GM12878 (cell line): ENCODE measurements around the gene DPEP1. TPM values are rescaled to one million over a fixed set of nuclear protein-coding genes. Genes with fewer than 3 reads are reported as not detected.

Experiments used
- ATAC-seq: fragments of 200-7000 bp; cut with Tn5 transposase; 3 replicates; pipeline ENCODE4 v1.9.1; 2020; ENCODE audit warnings: mild to moderate bottlenecking, moderate library complexity
- BruUV-seq: library from RNA; stranded (reverse); fragments of 400-500 nt; replicated peaks from 2 replicates; lab custom pipeline; 2021; lab: Mats Ljungman, UMichigan
- CTCF ChIA-PET: fragments of 300-600 bp; sonication (Branson Sonifier 250); formaldehyde crosslinking; extraction: SDS; loops from one replicate; lab custom pipeline; 2021; ENCODE audit warnings: inconsistent platforms; lab: Yijun Ruan, JAX
- POLR2A ChIA-PET: fragments of 350-600 bp; formaldehyde crosslinking; extraction: SDS; loops from one replicate; lab custom pipeline; 2021; ENCODE audit warnings: inconsistent platforms; lab: Charles Lee
- RAD21 ChIA-PET: fragments of 300-600 bp; sonication (Branson Sonifier 250); formaldehyde crosslinking; loops from one replicate; lab custom pipeline; 2023; ENCODE audit warnings: antibody characterized with exemption; ENCODE audit not compliant: unreplicated experiment; lab: Charles Lee
- SMC1A ChIA-PET: fragments of 300-600 bp; sonication (Branson Sonifier 250); formaldehyde crosslinking; loops from one replicate; lab custom pipeline; 2023; ENCODE audit not compliant: unreplicated experiment, uncharacterized antibody; lab: Charles Lee
- DNase-seq: peaks from one replicate; pipeline ENCODE4 v3.0.0-alpha.2; 2011; ENCODE audit warnings: low read depth, low spot score
- FAIRE-seq: peaks from 3 replicates; lab custom pipeline; 2011; peaks lifted over from hg19 to GRCh38; lab: Jason Lieb, UNC
- H2AFZ ChIP-seq: 2 replicates; pipeline ENCODE4 v1.6.0; 2011; ENCODE audit warnings: low read depth, low read length, control low read depth; ENCODE audit not compliant: control insufficient read depth
- H3K27ac ChIP-seq: 2 replicates; pipeline ENCODE4 v1.5.1; 2011; ENCODE audit warnings: control low read depth; ENCODE audit not compliant: control insufficient read depth, insufficient read depth
- H3K27me3 ChIP-seq, 2 experiments: replicated peaks in 1 of 2; 2 replicates each; pipeline versions ENCODE4 v1.6.0 to v1.6.1; 2011; ENCODE audit warnings: low read length in 1 of 2; ENCODE audit not compliant: control insufficient read depth in 2 of 2, insufficient read depth in 2 of 2
- H3K36me3 ChIP-seq, 2 experiments: 2 replicates each; pipeline ENCODE4 v1.5.1; 2011; ENCODE audit warnings: low read length in 1 of 2; ENCODE audit not compliant: control insufficient read depth in 2 of 2, insufficient read depth in 2 of 2
- H3K4me1 ChIP-seq: 2 replicates; pipeline ENCODE4 v1.6.1; 2011; ENCODE audit warnings: mild to moderate bottlenecking, low read length, moderate library complexity, mixed read lengths; ENCODE audit not compliant: control insufficient read depth, insufficient read depth
- H3K4me2 ChIP-seq: 2 replicates; pipeline ENCODE4 v1.6.0; 2011; ENCODE audit warnings: control low read depth; ENCODE audit not compliant: control insufficient read depth, insufficient read depth
- H3K4me3 ChIP-seq: fragments of 200-600 bp; sonication (generic); 2 replicates; pipeline ENCODE4 v1.5.1; 2016
- H3K79me2 ChIP-seq: 2 replicates; pipeline ENCODE4 v1.6.0; 2011; ENCODE audit warnings: low read length; ENCODE audit not compliant: control insufficient read depth, insufficient read depth
- H3K9ac ChIP-seq: 2 replicates; pipeline ENCODE4 v1.8.0; 2011; ENCODE audit warnings: low read length, control low read depth, mixed read lengths; ENCODE audit not compliant: control insufficient read depth, insufficient read depth
- H3K9me3 ChIP-seq: replicated peaks from 3 replicates; pipeline ENCODE4 v1.5.1; 2011; ENCODE audit warnings: mild to moderate bottlenecking, low read length; ENCODE audit not compliant: control insufficient read depth, insufficient read depth
- H4K20me1 ChIP-seq: 2 replicates; pipeline ENCODE4 v1.6.0; 2011; ENCODE audit not compliant: control insufficient read depth, insufficient read depth
- CBX5 ChIP-seq: sonication (generic); IDR thresholded peaks from 2 replicates; pipeline ENCODE4 v1.6.1; 2016; ENCODE audit warnings: low read depth, moderate library complexity, mild to moderate bottlenecking, inconsistent platforms
- CREB1 ChIP-seq: IDR thresholded peaks from 2 replicates; pipeline ENCODE4 v1.6.1; 2012; ENCODE audit warnings: low read depth, mild to moderate bottlenecking, inconsistent platforms
- FOS ChIP-seq: IDR thresholded peaks from 3 replicates; pipeline ENCODE4 v1.6.1; 2011; ENCODE audit warnings: borderline replicate concordance; ENCODE audit not compliant: insufficient read length; ENCODE audit errors: extremely low read depth
- GATAD2B ChIP-seq: fragments of 450-650 bp; conservative IDR thresholded peaks from 2 replicates; pipeline ENCODE4 v1.6.1; 2017; ENCODE audit warnings: low read depth, mild to moderate bottlenecking, moderate library complexity
- KAT2A ChIP-seq: conservative IDR thresholded peaks from 2 replicates; pipeline ENCODE4 v1.6.1; 2011; ENCODE audit warnings: low read depth, low read length; ENCODE audit not compliant: control insufficient read depth
- NFIC ChIP-seq: IDR thresholded peaks from 2 replicates; pipeline ENCODE4 v1.6.1; 2012; ENCODE audit warnings: low read depth, mild to moderate bottlenecking, inconsistent platforms, low read length, moderate library complexity
- SP1 ChIP-seq: IDR thresholded peaks from one replicate; pipeline ENCODE4 v1.6.1; 2011; ENCODE audit warnings: low read depth, low read length
- TARDBP ChIP-seq: IDR thresholded peaks from 2 replicates; pipeline ENCODE4 v1.6.1; 2016; ENCODE audit warnings: borderline replicate concordance
- TCF12 ChIP-seq: IDR thresholded peaks from 2 replicates; pipeline ENCODE4 v1.6.1; 2011; ENCODE audit warnings: low read depth, mild to moderate bottlenecking, low read length
- TCF7 ChIP-seq: IDR thresholded peaks from 2 replicates; pipeline ENCODE4 v1.6.1; 2014; ENCODE audit warnings: antibody characterized with exemption, borderline replicate concordance
- ZNF274 ChIP-seq: IDR thresholded peaks from one replicate; pipeline ENCODE4 v1.8.0; 2011; ENCODE audit not compliant: insufficient read length, insufficient read depth
- WGBS: methylation state at CpG from one replicate; pipeline ENCODE4 v1.1.6; 2016; ENCODE audit warnings: low lambda C conversion rate; ENCODE audit not compliant: insufficient replicate concordance, insufficient coverage; ENCODE audit errors: missing lambda C conversion rate; 5-methylcytosine and 5-hydroxymethylcytosine counted together
- in situ Hi-C: fragments of 300-500 bp; cut with MboI; formaldehyde crosslinking; loops from 9 replicates; pipeline ENCODE4 v1.14.3; 2018; ENCODE audit warnings: mixed read lengths
- intact Hi-C: fragments of 100-400 bp; cut with micrococcal nuclease; formaldehyde crosslinking; loops from one replicate; pipeline ENCODE4 v1.14.2; 2022; ENCODE audit not compliant: unreplicated experiment
- polyA plus RNA-seq, 11 experiments: library from polyadenylated mRNA; depleted of rRNA in 4 of 11; unstranded in 6 of 11; stranded (reverse) in 5 of 11; fragments of >200 nt; fragmentation: Nextera tagmentation in 4 of 11; fragmentation: Illumina TruSeq in 1 of 11; extraction: Ambion mirVana in 4 of 11; extraction: Trizol in 1 of 11; gene quantifications; 1 replicate in 1 of 11; 2 replicates in 10 of 11; pipeline versions ENCODE4 v1.2.1 to v1.2.3, GENCODE V29; 2011 to 2016; ENCODE audit warnings: inconsistent platforms in 2 of 11, missing spikeins in 2 of 11, low read depth in 1 of 11
- total RNA-seq, 4 experiments: library from RNA; depleted of rRNA in 3 of 4; stranded (reverse); fragments of >200 nt in 3 of 4; fragmentation: Illumina TruSeq in 1 of 4; extraction: Trizol in 1 of 4; gene quantifications; 2 replicates each; pipeline versions ENCODE4 v1.2.1 to v1.2.3, GENCODE V29; 2013 to 2021
- TF ChIP-seq, protein P1 (sequence below): fragments of 450-650 bp; IDR thresholded peaks from 2 replicates; pipeline ENCODE4 v1.6.1; 2016; ENCODE audit warnings: mild to moderate bottlenecking, moderate library complexity, borderline replicate concordance
- TF ChIP-seq, protein P2 (sequence below): fragments of 450-650 bp; conservative IDR thresholded peaks from 2 replicates; pipeline ENCODE4 v1.6.1; 2017; ENCODE audit warnings: mild to moderate bottlenecking, moderate library complexity
- TF ChIP-seq, protein P3 (sequence below): IDR thresholded peaks from 2 replicates; pipeline ENCODE4 v1.6.1; 2012; ENCODE audit warnings: low read length, inconsistent platforms
- TF ChIP-seq, protein P4 (sequence below), 3 experiments: IDR thresholded peaks in 2 of 3; conservative IDR thresholded peaks in 1 of 3; 2 replicates each; pipeline ENCODE4 v1.5.1; 2011; ENCODE audit warnings: low read depth in 3 of 3, low read length in 3 of 3, mild to moderate bottlenecking in 3 of 3, control low read depth in 2 of 3, moderate library complexity in 2 of 3, inconsistent platforms in 1 of 3, mixed read lengths in 1 of 3; ENCODE audit not compliant: control insufficient read depth in 2 of 3, insufficient read depth in 1 of 3; ENCODE audit errors: extremely low read depth in 1 of 3

DPEP1 gene
- total and polyA plus RNA-seq, 10 of the 15 experiments (the other 5 are each of a cell fraction or from before 2014, with no cell fraction given) = not detected

DNA sequence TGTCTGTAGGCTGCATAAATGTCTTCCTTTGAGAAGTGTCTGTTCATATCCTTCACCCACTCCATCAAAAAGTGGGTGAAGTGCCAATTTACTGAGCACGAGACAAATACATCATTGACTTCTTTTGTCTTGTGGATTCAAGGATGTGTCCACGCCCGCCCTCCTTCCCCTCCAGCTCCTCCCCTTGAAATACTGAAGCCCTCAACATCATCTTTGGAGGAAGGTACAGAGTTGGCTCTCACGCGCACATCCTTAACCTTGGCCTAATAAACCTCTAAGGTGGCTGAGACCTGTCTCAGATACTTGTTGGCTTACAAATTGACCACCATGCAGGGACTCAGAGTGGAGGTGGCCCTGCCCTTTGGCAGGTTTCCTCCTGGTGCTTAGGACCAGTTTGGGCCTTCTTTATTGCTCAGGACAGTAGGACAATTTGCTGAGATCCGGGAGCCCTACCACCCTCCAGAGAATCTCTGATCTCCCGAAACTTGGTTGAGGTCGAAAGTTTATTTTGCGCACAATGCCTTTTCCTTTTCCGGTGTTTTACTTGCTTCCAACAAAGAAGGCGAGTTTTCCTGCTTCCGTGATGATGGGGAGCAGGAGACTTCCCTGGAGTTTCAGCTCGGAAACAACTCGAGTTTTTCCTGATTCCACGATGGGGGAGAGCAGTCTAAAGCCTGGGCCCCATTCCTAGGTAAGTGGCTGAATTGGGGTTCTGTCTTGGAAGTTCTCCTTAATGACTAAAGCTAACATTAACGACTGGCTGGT lies 58.9 kb downstream of the DPEP1 start:
- intact Hi-C loops = no loop called here
- H3K4me2 ChIP-seq = no peak overlapping the region
- peak; percentile 27 for FAIRE-seq
- WGBS = 88% methylated on average over 16 of the region's 16 CpGs
- TF ChIP-seq TCF12 (no peak), TARDBP (no peak), CBX5 (no peak), CREB1 (no peak), TCF7 (no peak), ZNF274 (no peak), GATAD2B (no peak), KAT2A (no peak), SP1 (no peak), NFIC (no peak), FOS (no peak)
- TF ChIP-seq, protein P1, sequence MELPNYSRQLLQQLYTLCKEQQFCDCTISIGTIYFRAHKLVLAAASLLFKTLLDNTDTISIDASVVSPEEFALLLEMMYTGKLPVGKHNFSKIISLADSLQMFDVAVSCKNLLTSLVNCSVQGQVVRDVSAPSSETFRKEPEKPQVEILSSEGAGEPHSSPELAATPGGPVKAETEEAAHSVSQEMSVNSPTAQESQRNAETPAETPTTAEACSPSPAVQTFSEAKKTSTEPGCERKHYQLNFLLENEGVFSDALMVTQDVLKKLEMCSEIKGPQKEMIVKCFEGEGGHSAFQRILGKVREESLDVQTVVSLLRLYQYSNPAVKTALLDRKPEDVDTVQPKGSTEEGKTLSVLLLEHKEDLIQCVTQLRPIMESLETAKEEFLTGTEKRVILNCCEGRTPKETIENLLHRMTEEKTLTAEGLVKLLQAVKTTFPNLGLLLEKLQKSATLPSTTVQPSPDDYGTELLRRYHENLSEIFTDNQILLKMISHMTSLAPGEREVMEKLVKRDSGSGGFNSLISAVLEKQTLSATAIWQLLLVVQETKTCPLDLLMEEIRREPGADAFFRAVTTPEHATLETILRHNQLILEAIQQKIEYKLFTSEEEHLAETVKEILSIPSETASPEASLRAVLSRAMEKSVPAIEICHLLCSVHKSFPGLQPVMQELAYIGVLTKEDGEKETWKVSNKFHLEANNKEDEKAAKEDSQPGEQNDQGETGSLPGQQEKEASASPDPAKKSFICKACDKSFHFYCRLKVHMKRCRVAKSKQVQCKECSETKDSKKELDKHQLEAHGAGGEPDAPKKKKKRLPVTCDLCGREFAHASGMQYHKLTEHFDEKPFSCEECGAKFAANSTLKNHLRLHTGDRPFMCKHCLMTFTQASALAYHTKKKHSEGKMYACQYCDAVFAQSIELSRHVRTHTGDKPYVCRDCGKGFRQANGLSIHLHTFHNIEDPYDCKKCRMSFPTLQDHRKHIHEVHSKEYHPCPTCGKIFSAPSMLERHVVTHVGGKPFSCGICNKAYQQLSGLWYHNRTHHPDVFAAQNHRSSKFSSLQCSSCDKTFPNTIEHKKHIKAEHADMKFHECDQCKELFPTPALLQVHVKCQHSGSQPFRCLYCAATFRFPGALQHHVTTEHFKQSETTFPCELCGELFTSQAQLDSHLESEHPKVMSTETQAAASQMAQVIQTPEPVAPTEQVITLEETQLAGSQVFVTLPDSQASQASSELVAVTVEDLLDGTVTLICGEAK = no peak
- TF ChIP-seq, protein P2, sequence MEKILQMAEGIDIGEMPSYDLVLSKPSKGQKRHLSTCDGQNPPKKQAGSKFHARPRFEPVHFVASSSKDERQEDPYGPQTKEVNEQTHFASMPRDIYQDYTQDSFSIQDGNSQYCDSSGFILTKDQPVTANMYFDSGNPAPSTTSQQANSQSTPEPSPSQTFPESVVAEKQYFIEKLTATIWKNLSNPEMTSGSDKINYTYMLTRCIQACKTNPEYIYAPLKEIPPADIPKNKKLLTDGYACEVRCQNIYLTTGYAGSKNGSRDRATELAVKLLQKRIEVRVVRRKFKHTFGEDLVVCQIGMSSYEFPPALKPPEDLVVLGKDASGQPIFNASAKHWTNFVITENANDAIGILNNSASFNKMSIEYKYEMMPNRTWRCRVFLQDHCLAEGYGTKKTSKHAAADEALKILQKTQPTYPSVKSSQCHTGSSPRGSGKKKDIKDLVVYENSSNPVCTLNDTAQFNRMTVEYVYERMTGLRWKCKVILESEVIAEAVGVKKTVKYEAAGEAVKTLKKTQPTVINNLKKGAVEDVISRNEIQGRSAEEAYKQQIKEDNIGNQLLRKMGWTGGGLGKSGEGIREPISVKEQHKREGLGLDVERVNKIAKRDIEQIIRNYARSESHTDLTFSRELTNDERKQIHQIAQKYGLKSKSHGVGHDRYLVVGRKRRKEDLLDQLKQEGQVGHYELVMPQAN = no peak
- TF ChIP-seq, protein P3, sequence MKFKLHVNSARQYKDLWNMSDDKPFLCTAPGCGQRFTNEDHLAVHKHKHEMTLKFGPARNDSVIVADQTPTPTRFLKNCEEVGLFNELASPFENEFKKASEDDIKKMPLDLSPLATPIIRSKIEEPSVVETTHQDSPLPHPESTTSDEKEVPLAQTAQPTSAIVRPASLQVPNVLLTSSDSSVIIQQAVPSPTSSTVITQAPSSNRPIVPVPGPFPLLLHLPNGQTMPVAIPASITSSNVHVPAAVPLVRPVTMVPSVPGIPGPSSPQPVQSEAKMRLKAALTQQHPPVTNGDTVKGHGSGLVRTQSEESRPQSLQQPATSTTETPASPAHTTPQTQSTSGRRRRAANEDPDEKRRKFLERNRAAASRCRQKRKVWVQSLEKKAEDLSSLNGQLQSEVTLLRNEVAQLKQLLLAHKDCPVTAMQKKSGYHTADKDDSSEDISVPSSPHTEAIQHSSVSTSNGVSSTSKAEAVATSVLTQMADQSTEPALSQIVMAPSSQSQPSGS = no peak
- TF ChIP-seq, protein P4, sequence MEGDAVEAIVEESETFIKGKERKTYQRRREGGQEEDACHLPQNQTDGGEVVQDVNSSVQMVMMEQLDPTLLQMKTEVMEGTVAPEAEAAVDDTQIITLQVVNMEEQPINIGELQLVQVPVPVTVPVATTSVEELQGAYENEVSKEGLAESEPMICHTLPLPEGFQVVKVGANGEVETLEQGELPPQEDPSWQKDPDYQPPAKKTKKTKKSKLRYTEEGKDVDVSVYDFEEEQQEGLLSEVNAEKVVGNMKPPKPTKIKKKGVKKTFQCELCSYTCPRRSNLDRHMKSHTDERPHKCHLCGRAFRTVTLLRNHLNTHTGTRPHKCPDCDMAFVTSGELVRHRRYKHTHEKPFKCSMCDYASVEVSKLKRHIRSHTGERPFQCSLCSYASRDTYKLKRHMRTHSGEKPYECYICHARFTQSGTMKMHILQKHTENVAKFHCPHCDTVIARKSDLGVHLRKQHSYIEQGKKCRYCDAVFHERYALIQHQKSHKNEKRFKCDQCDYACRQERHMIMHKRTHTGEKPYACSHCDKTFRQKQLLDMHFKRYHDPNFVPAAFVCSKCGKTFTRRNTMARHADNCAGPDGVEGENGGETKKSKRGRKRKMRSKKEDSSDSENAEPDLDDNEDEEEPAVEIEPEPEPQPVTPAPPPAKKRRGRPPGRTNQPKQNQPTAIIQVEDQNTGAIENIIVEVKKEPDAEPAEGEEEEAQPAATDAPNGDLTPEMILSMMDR (IDR thresholded peaks at IDR 0.05 in 2 of 3, conservative IDR thresholded peaks at IDR 0.05 in 1 of 3; ENCODE audit: control insufficient read depth in 2 of 3, extremely low read depth in 1 of 3, insufficient read depth in 1 of 3, low read depth in 3 of 3, low read length in 3 of 3) = no peak
- H3K79me2 ChIP-seq = no peaks in the 10 kb centered on the region
- no TSS peak for BruUV-seq
- ChIA-PET SMC1A (no interaction called here), RAD21 (interaction anchor here (1.3 kb wide), 1 partner anchor 28 kb away, joined by 5 read pairs; no protein-coding TSS in a partner anchor), CTCF (no interaction called here), POLR2A (no interaction called here)
- no peaks in the 10 kb centered on the region for H3K36me3 ChIP-seq
- no peaks in the 10 kb centered on the region for H3K4me1 ChIP-seq
- H3K9ac ChIP-seq = no peak overlapping the region
- no peaks in the 10 kb centered on the region; the same call in 2 of the 3 replicates for H3K9me3 ChIP-seq
- DNase-seq = no peak
- no peak for ATAC-seq
- in situ Hi-C loops = no loop called here
- H2AFZ ChIP-seq = no peak overlapping the region
- no peak overlapping the region for H3K27ac ChIP-seq
- H3K4me3 ChIP-seq = no peak overlapping the region
- H3K27me3 ChIP-seq = no peaks in the 10 kb centered on the region
- H4K20me1 ChIP-seq = no peaks in the 10 kb centered on the region
